Naive B cell (primary cell): Measurements from ENCODE around the gene TMEM45B. TPM values are rescaled to one million over a fixed set of nuclear protein-coding genes. Genes with fewer than 3 reads are reported as not detected.

Experiments used
- polyA plus RNA-seq, 6 donors: library from polyadenylated mRNA; unstranded; fragments of 300-500 nt; fragmentation: Illumina TruSeq; gene quantifications; one replicate each; pipeline ENCODE4 v1.2.3, GENCODE V29; 2021; ENCODE audit warnings: low read depth in 6 of 6

Gene TMEM45B
- polyA plus RNA-seq, 6 donors from 2014 or later, result 0.12 TPM; not detected in 5

Other genes starting within 250 kb of the TMEM45B start
- 10 to 100 TPM in 4 of 6 donors, 1 to 10 TPM in 2; 4.7 to 18.1 (median 12.7) TPM for gene NFRKB, start 79.7 kb downstream of the TMEM45B start, polyA plus RNA-seq
- 1 to 10 TPM in 5 of 6 donors, not detected in 1; 2.2 to 4.5 (median 3.4) TPM for gene PRDM10, start 187.0 kb downstream of the TMEM45B start, polyA plus RNA-seq